Neural crest cell (in vitro differentiated cells): ENCODE measurements around the gene DIRAS2. TPM values are rescaled to one million over a fixed set of nuclear protein-coding genes. Genes with fewer than 3 reads are reported as not detected.

ENCODE experiments used
- DNase-seq: peaks from one replicate; pipeline ENCODE4 v3.0.0; 2021; ENCODE audit warnings: low read depth, mixed read lengths, low spot score
- H3K27ac Mint-ChIP-seq: one replicate; pipeline ENCODE4 v1.8.0; 2021; ENCODE audit warnings: mild to moderate bottlenecking, mixed read lengths; ENCODE audit not compliant: unreplicated experiment
- H3K27me3 Mint-ChIP-seq: 2 replicates; pipeline ENCODE4 v1.8.0; 2021; ENCODE audit warnings: low read depth, mild to moderate bottlenecking, mixed read lengths
- H3K36me3 Mint-ChIP-seq: 2 replicates; pipeline ENCODE4 v1.8.0; 2021; ENCODE audit warnings: low read depth, mild to moderate bottlenecking, mixed read lengths
- H3K4me1 Mint-ChIP-seq: 2 replicates; pipeline ENCODE4 v1.8.0; 2021; ENCODE audit warnings: mixed read lengths
- H3K4me3 Mint-ChIP-seq: one replicate; pipeline ENCODE4 v1.8.0; 2021; ENCODE audit warnings: mild to moderate bottlenecking, mixed read lengths
- H3K9me3 Mint-ChIP-seq: 2 replicates; pipeline ENCODE4 v1.8.0; 2021; ENCODE audit warnings: mixed read lengths
- total RNA-seq: library from RNA; stranded (reverse); gene quantifications from 2 replicates; pipeline ENCODE4 v1.2.1, GENCODE V29; 2021
- TF ChIP-seq, protein P1 (sequence below): fragments of 200-600 bp; sonication (generic); conservative IDR thresholded peaks from 2 replicates; pipeline ENCODE4 v1.5.0; 2021; ENCODE audit warnings: antibody characterized with exemption, mild to moderate bottlenecking

Gene DIRAS2
- total RNA-seq, 1 donor from 2014 or later, result 0.77 TPM

DNA sequence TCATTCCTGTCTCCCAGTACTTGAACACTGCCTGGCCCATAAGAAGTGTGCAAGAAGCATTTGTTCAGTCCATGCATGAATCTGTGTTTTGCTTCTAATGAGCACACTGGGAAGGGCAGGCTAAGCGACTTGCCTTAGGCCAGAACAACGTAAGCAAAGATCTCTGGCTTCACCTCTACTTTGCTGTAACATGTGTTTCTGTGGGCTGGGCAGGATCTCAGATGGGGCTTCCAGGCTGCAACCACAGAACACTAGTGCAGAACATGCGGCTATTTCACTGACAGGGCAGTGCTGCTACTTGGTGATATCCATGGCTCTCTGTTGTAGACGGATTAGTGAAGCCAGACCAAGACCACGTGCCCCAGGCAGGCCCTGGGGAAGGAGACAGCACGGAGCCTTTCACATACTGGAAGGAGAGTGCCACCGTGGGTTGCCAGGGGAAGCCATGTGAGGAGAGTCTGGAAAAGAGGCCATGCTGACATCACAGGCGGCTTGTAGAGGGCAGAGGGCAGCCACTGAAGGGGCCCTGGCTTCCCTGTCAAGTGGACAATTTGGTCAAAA is 9.9 kb downstream of the DIRAS2 start:
- no peak for DNase-seq
- Mint-ChIP-seq H3K36me3 (no peaks in the 10 kb centered on the region), H3K27me3 (peaks cover 18% of the 10 kb centered on the region), H3K9me3 (no peaks in the 10 kb centered on the region), H3K4me1 (no peaks in the 10 kb centered on the region), H3K27ac (no peak overlapping the region), H3K4me3 (no peak overlapping the region)
- TF ChIP-seq, protein P1, sequence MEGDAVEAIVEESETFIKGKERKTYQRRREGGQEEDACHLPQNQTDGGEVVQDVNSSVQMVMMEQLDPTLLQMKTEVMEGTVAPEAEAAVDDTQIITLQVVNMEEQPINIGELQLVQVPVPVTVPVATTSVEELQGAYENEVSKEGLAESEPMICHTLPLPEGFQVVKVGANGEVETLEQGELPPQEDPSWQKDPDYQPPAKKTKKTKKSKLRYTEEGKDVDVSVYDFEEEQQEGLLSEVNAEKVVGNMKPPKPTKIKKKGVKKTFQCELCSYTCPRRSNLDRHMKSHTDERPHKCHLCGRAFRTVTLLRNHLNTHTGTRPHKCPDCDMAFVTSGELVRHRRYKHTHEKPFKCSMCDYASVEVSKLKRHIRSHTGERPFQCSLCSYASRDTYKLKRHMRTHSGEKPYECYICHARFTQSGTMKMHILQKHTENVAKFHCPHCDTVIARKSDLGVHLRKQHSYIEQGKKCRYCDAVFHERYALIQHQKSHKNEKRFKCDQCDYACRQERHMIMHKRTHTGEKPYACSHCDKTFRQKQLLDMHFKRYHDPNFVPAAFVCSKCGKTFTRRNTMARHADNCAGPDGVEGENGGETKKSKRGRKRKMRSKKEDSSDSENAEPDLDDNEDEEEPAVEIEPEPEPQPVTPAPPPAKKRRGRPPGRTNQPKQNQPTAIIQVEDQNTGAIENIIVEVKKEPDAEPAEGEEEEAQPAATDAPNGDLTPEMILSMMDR, result no peak

- Mint-ChIP-seq H3K36me3 (no peaks in the 10 kb centered on the region), H3K4me3 (no peak overlapping the region), H3K4me1 (no peaks in the 10 kb centered on the region), H3K9me3 (no peaks in the 10 kb centered on the region), H3K27ac (no peak overlapping the region), H3K27me3 (peaks cover 17% of the 10 kb centered on the region)
- TF ChIP-seq, protein P1, result no peak
- DNase-seq, result no peak
Observed at GRCh38 chr9:90631964-90632363, 10.7 kb downstream of the DIRAS2 start.

- TF ChIP-seq, protein P1, result no peak
- Mint-ChIP-seq H3K4me3 (no peak overlapping the region), H3K4me1 (no peaks in the 10 kb centered on the region), H3K9me3 (peaks cover 3% of the 10 kb centered on the region), H3K27ac (no peak overlapping the region), H3K36me3 (no peaks in the 10 kb centered on the region), H3K27me3 (peaks cover 21% of the 10 kb centered on the region)
- no peak for DNase-seq
Observed at GRCh38 chr9:90629991-90630390, 12.6 kb downstream of the DIRAS2 start.

DNA sequence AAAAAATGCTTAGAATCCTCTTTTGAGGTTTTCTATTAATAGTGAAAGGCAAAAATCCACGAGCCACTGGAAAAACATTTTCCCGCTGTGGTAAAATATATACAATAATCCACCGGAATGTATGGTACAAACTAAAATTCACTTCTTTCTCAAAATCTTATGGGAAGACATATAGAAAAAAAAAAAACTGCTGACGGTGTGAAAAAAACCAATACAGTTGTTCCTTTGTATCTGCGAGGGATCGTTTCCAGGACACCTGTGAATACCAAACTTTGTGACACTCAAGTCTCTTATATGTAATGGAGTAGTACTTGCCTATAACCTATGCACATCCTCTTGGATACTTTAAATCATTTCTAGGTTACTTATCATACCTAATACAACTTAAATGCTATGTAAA is 13.3 kb downstream of the DIRAS2 start:
- no peak for DNase-seq
- no peak overlapping the region for H3K27ac Mint-ChIP-seq
- peaks cover 23% of the 10 kb centered on the region for H3K27me3 Mint-ChIP-seq
- no peak overlapping the region for H3K4me3 Mint-ChIP-seq
- no peaks in the 10 kb centered on the region for H3K4me1 Mint-ChIP-seq
- H3K9me3 Mint-ChIP-seq, result peaks cover 3% of the 10 kb centered on the region
- H3K36me3 Mint-ChIP-seq, result no peaks in the 10 kb centered on the region
- TF ChIP-seq, protein P1, result no peak

- no peaks in the 10 kb centered on the region for H3K4me1 Mint-ChIP-seq
- no peak overlapping the region for H3K4me3 Mint-ChIP-seq
- TF ChIP-seq, protein P1, result no peak
- no peak overlapping the region for H3K27ac Mint-ChIP-seq
- H3K27me3 Mint-ChIP-seq, result peaks cover 3% of the 10 kb centered on the region
- H3K36me3 Mint-ChIP-seq, result no peaks in the 10 kb centered on the region
- DNase-seq, result no peak
- no peaks in the 10 kb centered on the region for H3K9me3 Mint-ChIP-seq
Observed at GRCh38 chr9:90616806-90617205, 25.8 kb downstream of the DIRAS2 start.
